ENCODE measurements around the gene GPR141. TPM values are rescaled to one million over a fixed set of nuclear protein-coding genes. Genes with fewer than 3 reads are reported as not detected.

Gene GPR141
- total RNA-seq, 1 donor from 2014 or later, result not detected

GRCh38 chr7:37751096-37751495, 67.5 kb downstream of the GPR141 start:
- Mint-ChIP-seq H3K9me3 (ENCODE audit: unreplicated experiment) (no peaks in the 10 kb centered on the region), H3K27me3 (ENCODE audit: unreplicated experiment) (no peaks in the 10 kb centered on the region), H3K36me3 (ENCODE audit: unreplicated experiment) (no peaks in the 10 kb centered on the region), H3K4me3 (ENCODE audit: unreplicated experiment) (no peak overlapping the region), H3K4me1 (ENCODE audit: low read depth, unreplicated experiment) (peaks cover 10% of the 10 kb centered on the region), H3K27ac (ENCODE audit: unreplicated experiment) (no peak overlapping the region)
- TF ChIP-seq CTCF (IDR thresholded peaks at IDR 0.05; ENCODE audit: partially characterized antibody, unreplicated experiment), result no peak
- DNase-seq, result no peak

GRCh38 chr7:37753398-37754050, 70.0 kb downstream of the GPR141 start:
- no peak for TF ChIP-seq CTCF (IDR thresholded peaks at IDR 0.05; ENCODE audit: partially characterized antibody, unreplicated experiment)
- H3K9me3 Mint-ChIP-seq (ENCODE audit: unreplicated experiment), result peaks cover 2% of the 10 kb centered on the region
- H3K27ac Mint-ChIP-seq (ENCODE audit: unreplicated experiment), result no peak overlapping the region
- no peak overlapping the region for H3K4me3 Mint-ChIP-seq (ENCODE audit: unreplicated experiment)
- no peaks in the 10 kb centered on the region for H3K36me3 Mint-ChIP-seq (ENCODE audit: unreplicated experiment)
- H3K4me1 Mint-ChIP-seq (ENCODE audit: low read depth, unreplicated experiment), result peaks cover 18% of the 10 kb centered on the region
- no peak for DNase-seq
- H3K27me3 Mint-ChIP-seq (ENCODE audit: unreplicated experiment), result peaks cover 3% of the 10 kb centered on the region

GRCh38 chr7:37756797-37757551, 73.4 kb downstream of the GPR141 start:
- Mint-ChIP-seq H3K27me3 (ENCODE audit: unreplicated experiment) (peaks cover 19% of the 10 kb centered on the region), H3K9me3 (ENCODE audit: unreplicated experiment) (peaks cover 18% of the 10 kb centered on the region), H3K27ac (ENCODE audit: unreplicated experiment) (no peak overlapping the region), H3K36me3 (ENCODE audit: unreplicated experiment) (peaks cover 5% of the 10 kb centered on the region), H3K4me3 (ENCODE audit: unreplicated experiment) (no peak overlapping the region), H3K4me1 (ENCODE audit: low read depth, unreplicated experiment) (peaks cover 37% of the 10 kb centered on the region)
- no peak for DNase-seq
- no peak for TF ChIP-seq CTCF (IDR thresholded peaks at IDR 0.05; ENCODE audit: partially characterized antibody, unreplicated experiment)

- no peak for TF ChIP-seq CTCF (IDR thresholded peaks at IDR 0.05; ENCODE audit: partially characterized antibody, unreplicated experiment)
- H3K4me1 Mint-ChIP-seq (ENCODE audit: low read depth, unreplicated experiment), result peaks cover 33% of the 10 kb centered on the region
- peaks cover 5% of the 10 kb centered on the region for H3K36me3 Mint-ChIP-seq (ENCODE audit: unreplicated experiment)
- no peak for DNase-seq
- no peak overlapping the region for H3K27ac Mint-ChIP-seq (ENCODE audit: unreplicated experiment)
- H3K27me3 Mint-ChIP-seq (ENCODE audit: unreplicated experiment), result peaks cover 19% of the 10 kb centered on the region
- peaks cover 18% of the 10 kb centered on the region for H3K9me3 Mint-ChIP-seq (ENCODE audit: unreplicated experiment)
- H3K4me3 Mint-ChIP-seq (ENCODE audit: unreplicated experiment), result no peak overlapping the region
Observed at GRCh38 chr7:37757563-37757962, 74.0 kb downstream of the GPR141 start.

- TF ChIP-seq CTCF (IDR thresholded peaks at IDR 0.05; ENCODE audit: partially characterized antibody, unreplicated experiment), result no peak
- Mint-ChIP-seq H3K27me3 (ENCODE audit: unreplicated experiment) (peaks cover 19% of the 10 kb centered on the region), H3K27ac (ENCODE audit: unreplicated experiment) (peak overlapping the region; percentile 99), H3K4me1 (ENCODE audit: low read depth, unreplicated experiment) (peaks cover 32% of the 10 kb centered on the region), H3K36me3 (ENCODE audit: unreplicated experiment) (peaks cover 5% of the 10 kb centered on the region), H3K4me3 (ENCODE audit: unreplicated experiment) (peak overlapping the region; percentile 76), H3K9me3 (ENCODE audit: unreplicated experiment) (peaks cover 18% of the 10 kb centered on the region)
- DNase-seq, result peak; percentile 27
Observed at GRCh38 chr7:37758501-37759045, 75.0 kb downstream of the GPR141 start.
